DND-41 (cell line): Measurements from ENCODE around the gene PPP2R5B.
"Not testable (repeated sequence)": the region's sequence is repeated elsewhere in the genome, so short reads cannot be mapped to it uniquely, and the experiment has no call there.

Experiments
- ATAC-seq: fragments of 200-7000 bp; cut with Tn5 transposase; 3 replicates; pipeline ENCODE4 v1.9.1; 2021; ENCODE audit warnings: low read depth; ENCODE audit not compliant: insufficient read depth
- DNase-seq: peaks from one replicate; pipeline ENCODE4 v3.0.0-alpha.2; 2020
- H2AFZ ChIP-seq: 2 replicates; pipeline ENCODE4 v1.6.0; 2012; ENCODE audit warnings: low read depth, low read length
- H3K27ac ChIP-seq: 2 replicates; pipeline ENCODE4 v1.5.1; 2012; ENCODE audit warnings: low read length, inconsistent platforms
- H3K27me3 ChIP-seq: fragments of 200-600 bp; sonication (generic); 2 replicates; pipeline ENCODE4 v1.6.0; 2012; ENCODE audit warnings: low read length, mild to moderate bottlenecking, inconsistent platforms; ENCODE audit not compliant: insufficient read depth, poor library complexity
- H3K36me3 ChIP-seq: 2 replicates; pipeline ENCODE4 v1.5.1; 2012; ENCODE audit warnings: low read length, inconsistent platforms; ENCODE audit not compliant: insufficient read depth
- H3K4me1 ChIP-seq: 2 replicates; pipeline ENCODE4 v1.5.1; 2012; ENCODE audit warnings: mild to moderate bottlenecking, low read length; ENCODE audit not compliant: insufficient read depth
- H3K4me2 ChIP-seq: 2 replicates; pipeline ENCODE4 v1.6.0; 2012; ENCODE audit warnings: mild to moderate bottlenecking, moderate library complexity, low read length, inconsistent platforms; ENCODE audit not compliant: insufficient read depth
- H3K4me3 ChIP-seq, 2 experiments: fragments of 200-600 bp in 1 of 2; shearing (Covaris generic) in 1 of 2; 2 replicates each; pipeline ENCODE4 v1.5.1; 2012 to 2016; ENCODE audit warnings: inconsistent platforms in 2 of 2, low read length in 2 of 2, mild to moderate bottlenecking in 2 of 2, low read depth in 1 of 2, moderate library complexity in 1 of 2
- H3K79me2 ChIP-seq: 2 replicates; pipeline ENCODE4 v1.6.0; 2012; ENCODE audit warnings: low read length, inconsistent platforms; ENCODE audit not compliant: insufficient read depth
- H3K9ac ChIP-seq: 2 replicates; pipeline ENCODE4 v1.6.0; 2012; ENCODE audit warnings: low read depth, mild to moderate bottlenecking, inconsistent platforms, low read length, moderate library complexity
- H3K9me3 ChIP-seq: 2 replicates; pipeline ENCODE4 v1.5.1; 2012; ENCODE audit warnings: low read length, moderate library complexity, mild to moderate bottlenecking, inconsistent platforms; ENCODE audit not compliant: insufficient read depth, severe bottlenecking
- H4K20me1 ChIP-seq: 2 replicates; pipeline ENCODE4 v1.6.0; 2012; ENCODE audit warnings: low read length; ENCODE audit not compliant: insufficient read depth
- EZH2 ChIP-seq: IDR thresholded peaks from 3 replicates; pipeline ENCODE4 v1.6.1; 2012; ENCODE audit warnings: borderline replicate concordance, low read depth, mild to moderate bottlenecking, moderate library complexity, low read length, inconsistent platforms; ENCODE audit not compliant: severe bottlenecking
- TF ChIP-seq, protein P1 (sequence below): IDR thresholded peaks from 2 replicates; pipeline ENCODE4 v1.5.1; 2012; ENCODE audit warnings: borderline replicate concordance, low read length, moderate library complexity, mild to moderate bottlenecking; ENCODE audit not compliant: poor library complexity, severe bottlenecking; ENCODE audit errors: extremely low read depth

The PPP2R5B gene

DNA sequence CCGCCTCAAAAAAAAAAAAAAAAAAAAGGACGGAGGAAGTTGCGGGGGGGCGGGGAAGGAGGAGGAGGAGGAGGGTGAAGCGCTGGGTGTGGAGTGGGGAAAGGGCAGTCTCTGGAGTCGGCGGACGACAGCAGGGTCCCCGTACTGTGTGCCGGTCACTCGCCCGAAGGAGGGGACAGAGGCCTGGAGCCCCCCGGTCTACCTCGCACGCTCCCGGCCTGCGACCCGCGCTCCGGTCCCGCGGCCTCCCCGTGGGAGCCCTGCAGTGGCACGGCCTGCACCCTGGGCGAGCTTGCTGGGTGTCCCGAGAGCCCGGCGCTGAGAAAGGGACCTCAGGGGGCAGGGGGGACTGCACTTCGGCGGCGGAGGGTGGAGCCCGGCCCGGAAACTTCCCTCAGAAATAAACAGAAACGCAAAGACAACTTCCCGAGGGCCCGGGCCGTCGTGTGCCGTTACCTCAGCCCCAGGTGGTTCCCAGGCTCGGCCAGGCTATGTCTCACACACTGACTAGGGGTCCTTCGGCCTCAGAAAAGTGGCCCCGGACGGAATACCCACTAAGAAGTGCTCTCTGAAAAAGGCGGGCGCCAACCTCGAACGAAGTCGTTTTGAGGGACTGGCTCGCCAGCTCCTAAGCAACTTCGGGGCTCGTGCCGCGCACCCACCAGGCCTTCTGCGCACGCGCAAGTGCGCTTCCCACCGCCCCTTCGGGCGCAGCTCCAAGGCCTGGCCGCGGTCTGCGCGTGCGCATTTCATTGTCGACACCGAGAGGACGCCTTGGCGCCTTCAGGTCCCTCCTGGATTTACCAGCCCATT is 47.1 kb downstream of the PPP2R5B start, which contains the start of gene MAJIN:
Gene MAJIN (minus strand): TSS at position 688 of the 813 bp plus-strand sequence. CDS start 12,703 bp downstream, outside the sequence.
- DNase-seq: no peak
- Histone ChIP-seq H2AFZ (no peak within 1 kb of the TSS), H3K27me3 (no peaks in the 10 kb centered on the region), H3K4me2 (no peak within 1 kb of the TSS), H3K79me2 (no peaks in the 10 kb centered on the region), H3K27ac (no peak within 1 kb of the TSS), H3K4me3 (no peak within 1 kb of the TSS), H4K20me1 (no peaks in the 10 kb centered on the region), H3K9me3 (no peaks in the 10 kb centered on the region), H3K4me1 (no peaks in the 10 kb centered on the region), H3K36me3 (no peaks in the 10 kb centered on the region), H3K9ac (no peak within 1 kb of the TSS)
- ATAC-seq: no peak
- no peak for TF ChIP-seq EZH2
- TF ChIP-seq, protein P1, sequence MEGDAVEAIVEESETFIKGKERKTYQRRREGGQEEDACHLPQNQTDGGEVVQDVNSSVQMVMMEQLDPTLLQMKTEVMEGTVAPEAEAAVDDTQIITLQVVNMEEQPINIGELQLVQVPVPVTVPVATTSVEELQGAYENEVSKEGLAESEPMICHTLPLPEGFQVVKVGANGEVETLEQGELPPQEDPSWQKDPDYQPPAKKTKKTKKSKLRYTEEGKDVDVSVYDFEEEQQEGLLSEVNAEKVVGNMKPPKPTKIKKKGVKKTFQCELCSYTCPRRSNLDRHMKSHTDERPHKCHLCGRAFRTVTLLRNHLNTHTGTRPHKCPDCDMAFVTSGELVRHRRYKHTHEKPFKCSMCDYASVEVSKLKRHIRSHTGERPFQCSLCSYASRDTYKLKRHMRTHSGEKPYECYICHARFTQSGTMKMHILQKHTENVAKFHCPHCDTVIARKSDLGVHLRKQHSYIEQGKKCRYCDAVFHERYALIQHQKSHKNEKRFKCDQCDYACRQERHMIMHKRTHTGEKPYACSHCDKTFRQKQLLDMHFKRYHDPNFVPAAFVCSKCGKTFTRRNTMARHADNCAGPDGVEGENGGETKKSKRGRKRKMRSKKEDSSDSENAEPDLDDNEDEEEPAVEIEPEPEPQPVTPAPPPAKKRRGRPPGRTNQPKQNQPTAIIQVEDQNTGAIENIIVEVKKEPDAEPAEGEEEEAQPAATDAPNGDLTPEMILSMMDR: no peak

DNA sequence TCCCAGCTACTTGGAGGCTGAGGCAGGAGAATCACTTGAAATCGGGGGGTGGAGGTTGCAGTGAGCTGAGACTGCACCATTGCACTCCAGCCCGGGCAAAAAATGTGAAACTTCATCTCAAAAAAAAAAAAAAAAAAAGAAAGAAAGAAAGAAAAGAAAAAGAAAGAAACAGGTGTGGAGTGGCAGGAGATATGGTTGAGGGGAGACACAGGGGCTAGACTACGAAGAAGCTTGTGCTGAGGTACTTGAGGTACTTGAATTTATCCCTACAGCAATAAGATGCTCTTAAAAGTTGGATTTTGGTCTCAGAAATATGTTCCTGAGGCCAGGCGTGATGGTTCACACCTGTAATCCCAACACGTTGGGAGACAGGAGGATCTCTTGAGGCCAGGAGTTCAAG is 49.6 kb downstream of the PPP2R5B start:
- no peak overlapping the region for H3K4me2 ChIP-seq

DNA sequence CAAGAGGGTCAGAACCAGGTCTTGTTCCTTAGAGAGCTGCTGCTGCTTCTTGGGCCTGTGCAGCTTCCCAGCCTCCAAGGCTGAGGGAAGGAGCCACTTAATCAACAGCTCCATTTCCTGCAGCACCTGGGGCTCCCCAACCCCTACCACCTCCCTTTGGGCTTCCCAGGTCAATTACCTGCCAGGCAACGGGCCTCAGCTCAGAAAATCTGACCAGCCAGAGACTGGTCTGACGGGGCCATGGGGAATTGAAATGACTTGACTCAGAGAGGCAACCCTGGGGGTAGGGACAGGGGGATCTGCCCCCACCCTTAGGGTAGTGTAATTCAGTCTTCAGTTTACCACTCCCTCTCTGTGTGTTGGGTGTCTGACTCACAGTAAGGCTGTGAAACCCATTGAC is 52.2 kb downstream of the PPP2R5B start:
- Histone ChIP-seq H3K4me1 (no peaks in the 10 kb centered on the region), H3K9me3 (no peaks in the 10 kb centered on the region), H4K20me1 (no peaks in the 10 kb centered on the region), H2AFZ (no peak overlapping the region), H3K9ac (no peak overlapping the region), H3K27ac (no peak overlapping the region), H3K4me2 (no peak overlapping the region), H3K79me2 (no peaks in the 10 kb centered on the region), H3K4me3 (no peak overlapping the region), H3K36me3 (no peaks in the 10 kb centered on the region), H3K27me3 (no peaks in the 10 kb centered on the region)
- ATAC-seq (no peak), DNase-seq (no peak)
- TF ChIP-seq, protein P1: no peak
- TF ChIP-seq EZH2: no peak

More for the DNA sequence above, 49.6 kb downstream of the PPP2R5B start:
- DNase-seq (no peak), ATAC-seq (no peak)
- TF ChIP-seq EZH2: no peak
- TF ChIP-seq, protein P1: no peak
- no peak overlapping the region for H3K27ac ChIP-seq
- H3K36me3 ChIP-seq: no peaks in the 10 kb centered on the region
- H3K79me2 ChIP-seq: no peaks in the 10 kb centered on the region
- no peak overlapping the region for H2AFZ ChIP-seq
- H4K20me1 ChIP-seq: no peaks in the 10 kb centered on the region
- H3K9ac ChIP-seq: no peak overlapping the region
- no peaks in the 10 kb centered on the region for H3K27me3 ChIP-seq
- H3K9me3 ChIP-seq: no peaks in the 10 kb centered on the region
- H3K4me3 ChIP-seq: no peak overlapping the region
- H3K4me1 ChIP-seq: no peaks in the 10 kb centered on the region

DNA sequence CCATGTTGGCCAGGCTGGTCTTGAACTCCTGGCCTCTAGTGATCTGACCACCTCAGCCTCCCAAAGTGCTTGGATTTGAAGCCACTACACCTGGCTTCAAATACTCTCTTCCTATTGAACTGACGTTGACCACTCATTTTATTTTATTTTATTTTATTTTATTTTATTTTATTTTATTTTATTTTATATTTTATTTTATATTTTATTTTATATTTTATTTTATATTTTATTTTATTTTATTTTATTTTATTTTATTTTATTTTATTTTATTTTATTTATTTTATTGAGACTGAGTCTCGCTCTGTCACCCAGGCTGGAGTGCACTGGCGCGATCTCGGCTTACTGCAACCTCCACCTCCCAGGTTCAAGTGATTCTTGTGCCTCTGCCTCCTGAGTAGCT is 58.9 kb downstream of the PPP2R5B start:
- H3K9ac ChIP-seq, H3K4me2 ChIP-seq, H3K4me3 ChIP-seq, H3K9me3 ChIP-seq, H3K4me1 ChIP-seq, H3K27me3 ChIP-seq, ATAC-seq, H3K27ac ChIP-seq, H2AFZ ChIP-seq, H3K36me3 ChIP-seq, H4K20me1 ChIP-seq, DNase-seq, H3K79me2 ChIP-seq: not testable (repeated sequence)
